HK-2 (cell line): ENCODE data around the gene PDSS1.
A peak's percentile ranks its signal among the peaks of the same experiment; 100 is the strongest.
"Not testable (repeated sequence)": the region's sequence is repeated elsewhere in the genome, so short reads cannot be mapped to it uniquely, and the experiment has no call there.

ENCODE experiments used
- DNase-seq: peaks from one replicate; pipeline ENCODE4 v3.0.0-alpha.2; 2018; ENCODE audit not compliant: unreplicated experiment

PDSS1 gene

GRCh38 chr10:26738301-26738911, 40.9 kb downstream of the PDSS1 start:
- DNase-seq, result no peak

DNA sequence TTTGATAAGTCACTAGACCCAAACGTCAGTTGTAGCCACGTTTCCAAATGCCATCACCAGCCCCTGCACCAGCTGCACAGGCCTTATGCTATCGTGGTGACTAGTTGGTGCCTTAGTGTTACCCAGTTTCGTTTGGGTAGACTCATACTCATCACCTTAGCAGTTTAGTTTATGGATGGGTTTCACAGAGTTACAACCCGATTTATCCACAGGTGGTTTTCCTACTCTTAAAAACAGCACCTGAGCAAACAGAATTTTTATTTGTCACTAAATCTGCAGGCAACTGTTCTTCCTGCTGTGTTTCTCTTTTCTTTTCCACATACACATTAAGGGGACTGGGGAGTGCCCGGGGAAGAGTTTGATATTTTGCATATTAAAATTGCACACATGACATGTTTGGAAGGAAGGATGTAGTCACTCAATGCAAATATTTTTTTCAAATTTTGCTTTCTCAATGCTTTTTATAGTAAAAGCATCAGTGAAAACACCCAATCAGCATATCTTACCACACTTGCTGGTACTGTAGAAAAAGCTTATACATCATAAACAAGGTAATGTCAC, 41.6 kb downstream of the PDSS1 start:
- no peak for DNase-seq

- DNase-seq, result no peak
These were observed 43.9 kb downstream of the PDSS1 start for GRCh38 chr10:26741368-26741767.

GRCh38 chr10:26743091-26743490, 45.6 kb downstream of the PDSS1 start:
- DNase-seq, result no peak

GRCh38 chr10:26743841-26744240, 46.3 kb downstream of the PDSS1 start:
- DNase-seq, result no peak

- DNase-seq, result no peak
These were observed 48.6 kb downstream of the PDSS1 start for GRCh38 chr10:26746061-26746460.

GRCh38 chr10:26755443-26755903, 58.0 kb downstream of the PDSS1 start:
- DNase-seq, result no peak

DNA sequence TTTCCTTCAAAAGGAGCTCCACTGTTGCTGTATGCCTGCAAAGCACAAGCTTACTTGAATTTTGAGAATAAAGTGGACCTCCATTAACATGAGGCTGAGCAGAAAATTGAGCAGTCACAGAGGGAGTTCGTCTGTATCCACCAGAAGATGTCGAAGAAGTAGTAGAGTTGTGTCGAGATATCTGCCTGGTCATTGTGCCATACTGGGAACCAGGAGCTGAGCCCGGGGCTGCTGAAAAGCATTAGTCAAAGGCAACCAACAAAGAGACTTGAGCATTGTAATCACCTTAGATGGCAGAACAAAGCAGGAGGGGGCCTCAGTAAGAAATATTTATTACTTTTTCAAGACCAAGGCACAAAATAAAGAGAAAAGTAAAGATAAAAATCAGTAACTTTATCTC, 61.5 kb downstream of the PDSS1 start:
- no peak for DNase-seq

GRCh38 chr10:26765549-26765948, 68.0 kb downstream of the PDSS1 start:
- DNase-seq, result no peak

GRCh38 chr10:26770069-26770468, 72.6 kb downstream of the PDSS1 start:
- no peak for DNase-seq

DNA sequence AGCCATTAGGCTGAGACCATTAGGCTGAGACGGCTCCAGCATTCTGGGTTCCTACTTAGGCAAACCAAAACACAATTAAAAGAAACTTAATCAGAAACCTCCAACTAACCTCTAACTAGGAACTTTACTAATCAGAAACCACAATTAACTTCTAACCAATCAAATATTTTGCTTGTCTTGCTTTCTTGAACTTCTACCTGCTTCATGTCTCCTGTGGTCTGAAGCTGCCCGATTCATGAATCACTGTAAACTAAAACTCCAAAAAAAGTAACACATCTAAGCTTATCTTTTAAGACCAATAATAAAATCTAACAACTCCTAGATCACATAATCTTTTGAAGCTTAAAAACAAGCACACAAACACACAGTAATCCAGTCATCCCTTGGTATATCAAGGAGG, 76.1 kb downstream of the PDSS1 start:
- no peak for DNase-seq

DNA sequence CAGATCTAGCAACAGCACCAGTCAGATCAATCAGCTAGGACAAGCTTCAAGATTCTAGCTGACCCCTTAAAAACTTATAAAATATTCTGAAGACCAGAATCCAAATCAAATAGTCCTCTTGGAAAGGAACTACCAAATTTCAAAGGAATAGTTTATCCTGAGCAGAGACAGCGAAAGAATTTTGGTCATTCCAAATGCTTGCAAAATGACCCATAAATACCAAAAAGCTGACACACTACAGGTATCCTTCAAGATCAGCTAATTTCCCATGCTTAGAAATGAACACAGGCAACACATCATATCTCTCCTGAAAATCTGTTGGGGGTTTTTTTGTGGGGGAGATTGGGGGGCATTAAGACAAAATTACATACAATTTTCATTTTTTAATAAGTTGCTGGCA, 78.8 kb downstream of the PDSS1 start:
- no peak for DNase-seq

DNA sequence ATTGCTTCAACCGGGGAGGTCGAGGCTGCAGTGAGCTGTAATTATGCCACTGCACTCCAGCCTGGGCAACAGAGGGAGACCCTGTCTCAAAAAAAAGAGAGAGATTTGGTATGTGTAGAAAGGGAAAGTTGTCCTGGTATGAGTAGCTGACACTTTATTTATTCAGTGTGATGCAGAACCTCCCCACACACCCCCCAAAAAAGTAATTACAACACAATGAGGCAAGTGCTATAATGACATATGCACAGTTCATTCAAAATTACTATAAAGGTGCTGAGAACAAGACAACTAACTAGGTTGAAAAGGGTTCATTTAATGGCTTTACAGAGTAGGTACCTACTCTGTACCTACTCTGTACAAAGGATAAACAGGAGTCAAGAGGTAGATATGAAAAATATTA, 80.2 kb downstream of the PDSS1 start:
- DNase-seq, result no peak

DNA sequence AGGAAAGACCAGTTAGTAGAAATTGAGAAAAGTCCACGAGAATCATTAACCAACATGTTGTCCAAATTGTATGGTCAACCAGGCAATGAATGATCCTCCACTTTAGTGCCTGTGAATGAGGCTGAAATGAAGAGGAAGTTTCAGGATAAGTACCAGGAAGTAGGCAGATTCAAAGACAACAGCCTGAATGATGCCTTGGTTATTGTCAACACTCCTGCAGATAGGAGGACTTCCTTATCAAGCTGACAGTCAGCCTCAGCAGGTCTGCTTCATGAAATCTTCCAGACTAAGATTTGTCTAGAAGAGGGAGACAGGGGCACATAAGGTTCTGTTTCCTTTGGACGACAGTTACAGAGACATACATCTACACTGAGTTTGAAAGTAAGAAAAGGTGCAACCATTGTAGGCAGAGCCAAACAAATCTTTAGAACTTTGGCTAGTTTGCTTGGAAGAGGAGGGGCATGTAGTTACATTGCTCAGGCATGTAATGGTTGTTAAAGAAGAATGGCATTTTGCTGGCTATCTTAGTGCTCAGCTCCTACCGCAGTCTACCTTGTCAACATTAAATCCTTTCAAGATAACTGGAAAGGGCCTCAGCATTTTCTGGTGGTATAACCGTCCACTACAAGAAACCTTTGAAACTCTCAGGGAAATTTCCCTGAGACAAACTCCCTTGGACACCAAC, 81.8 kb downstream of the PDSS1 start:
- DNase-seq, result no peak

- no peak for DNase-seq
These were observed 82.7 kb downstream of the PDSS1 start for GRCh38 chr10:26780106-26780792.

GRCh38 chr10:26780793-26781601, 83.5 kb downstream of the PDSS1 start:
- DNase-seq, result peak; percentile 49

DNA sequence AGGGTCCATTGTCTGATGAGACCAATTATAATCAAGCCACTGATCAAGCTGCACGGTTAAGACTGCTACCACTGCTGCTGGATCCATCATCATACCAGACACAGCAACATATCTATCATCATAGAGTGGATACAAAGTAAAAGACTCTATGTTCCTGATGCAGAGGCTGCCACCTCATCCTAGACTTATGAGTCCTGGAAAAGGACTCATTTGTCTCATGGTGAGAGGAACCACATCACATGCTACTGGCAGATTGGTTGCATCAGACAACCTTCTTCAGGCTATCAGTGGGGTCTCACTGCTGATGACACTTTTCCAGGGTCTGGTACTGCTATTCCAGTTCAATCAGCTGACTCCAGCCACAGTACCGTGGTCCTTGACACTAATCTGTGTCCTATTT, 84.3 kb downstream of the PDSS1 start:
- DNase-seq, result no peak

DNA sequence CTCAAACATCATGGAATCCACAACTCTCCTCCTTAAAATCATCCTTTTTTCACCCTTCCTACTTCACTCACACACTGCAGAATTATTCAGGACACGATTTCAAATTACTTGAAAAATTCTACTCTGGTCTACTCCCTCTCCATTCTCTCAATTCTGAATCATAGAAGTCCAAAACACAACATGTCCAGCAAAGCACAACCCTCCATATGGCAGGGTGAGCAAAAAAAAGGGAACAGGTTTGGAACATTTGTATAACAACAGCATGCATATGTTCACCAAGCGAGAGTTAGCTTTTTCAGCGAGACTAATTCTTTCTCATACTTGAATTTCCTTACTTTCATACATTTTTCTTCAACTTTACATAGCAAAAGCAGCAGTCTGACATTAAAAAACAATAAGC, 89.9 kb downstream of the PDSS1 start:
- no peak for DNase-seq

- not testable (repeated sequence) for DNase-seq
These were observed 92.3 kb downstream of the PDSS1 start for GRCh38 chr10:26789779-26790178.

- no peak for DNase-seq
These were observed 92.9 kb downstream of the PDSS1 start for GRCh38 chr10:26790221-26790995.
